GM12878 (cell line): ENCODE measurements around the gene DHRS7B. TPM values are rescaled to one million over a fixed set of nuclear protein-coding genes. Genes with fewer than 3 reads are reported as not detected.

Source experiments
- ATAC-seq: fragments of 200-7000 bp; cut with Tn5 transposase; 3 replicates; pipeline ENCODE4 v1.9.1; 2020; ENCODE audit warnings: mild to moderate bottlenecking, moderate library complexity
- BruUV-seq: library from RNA; stranded (reverse); fragments of 400-500 nt; replicated peaks from 2 replicates; lab custom pipeline; 2021; lab: Mats Ljungman, UMichigan
- CTCF ChIA-PET: fragments of 300-600 bp; sonication (Branson Sonifier 250); formaldehyde crosslinking; extraction: SDS; loops from one replicate; lab custom pipeline; 2021; ENCODE audit warnings: inconsistent platforms; lab: Yijun Ruan, JAX
- POLR2A ChIA-PET: fragments of 350-600 bp; formaldehyde crosslinking; extraction: SDS; loops from one replicate; lab custom pipeline; 2021; ENCODE audit warnings: inconsistent platforms; lab: Charles Lee
- RAD21 ChIA-PET: fragments of 300-600 bp; sonication (Branson Sonifier 250); formaldehyde crosslinking; loops from one replicate; lab custom pipeline; 2023; ENCODE audit warnings: antibody characterized with exemption; ENCODE audit not compliant: unreplicated experiment; lab: Charles Lee
- SMC1A ChIA-PET: fragments of 300-600 bp; sonication (Branson Sonifier 250); formaldehyde crosslinking; loops from one replicate; lab custom pipeline; 2023; ENCODE audit not compliant: unreplicated experiment, uncharacterized antibody; lab: Charles Lee
- DNase-seq: peaks from one replicate; pipeline ENCODE4 v3.0.0-alpha.2; 2011; ENCODE audit warnings: low read depth, low spot score
- FAIRE-seq: peaks from 3 replicates; lab custom pipeline; 2011; peaks lifted over from hg19 to GRCh38; lab: Jason Lieb, UNC
- H2AFZ ChIP-seq: 2 replicates; pipeline ENCODE4 v1.6.0; 2011; ENCODE audit warnings: low read depth, low read length, control low read depth; ENCODE audit not compliant: control insufficient read depth
- H3K27ac ChIP-seq: 2 replicates; pipeline ENCODE4 v1.5.1; 2011; ENCODE audit warnings: control low read depth; ENCODE audit not compliant: control insufficient read depth, insufficient read depth
- H3K27me3 ChIP-seq, 2 experiments: replicated peaks in 1 of 2; 2 replicates each; pipeline versions ENCODE4 v1.6.0 to v1.6.1; 2011; ENCODE audit warnings: low read length in 1 of 2; ENCODE audit not compliant: control insufficient read depth in 2 of 2, insufficient read depth in 2 of 2
- H3K36me3 ChIP-seq, 2 experiments: 2 replicates each; pipeline ENCODE4 v1.5.1; 2011; ENCODE audit warnings: low read length in 1 of 2; ENCODE audit not compliant: control insufficient read depth in 2 of 2, insufficient read depth in 2 of 2
- H3K4me1 ChIP-seq: 2 replicates; pipeline ENCODE4 v1.6.1; 2011; ENCODE audit warnings: mild to moderate bottlenecking, low read length, moderate library complexity, mixed read lengths; ENCODE audit not compliant: control insufficient read depth, insufficient read depth
- H3K4me2 ChIP-seq: 2 replicates; pipeline ENCODE4 v1.6.0; 2011; ENCODE audit warnings: control low read depth; ENCODE audit not compliant: control insufficient read depth, insufficient read depth
- H3K4me3 ChIP-seq: fragments of 200-600 bp; sonication (generic); 2 replicates; pipeline ENCODE4 v1.5.1; 2016
- H3K79me2 ChIP-seq: 2 replicates; pipeline ENCODE4 v1.6.0; 2011; ENCODE audit warnings: low read length; ENCODE audit not compliant: control insufficient read depth, insufficient read depth
- H3K9ac ChIP-seq: 2 replicates; pipeline ENCODE4 v1.8.0; 2011; ENCODE audit warnings: low read length, control low read depth, mixed read lengths; ENCODE audit not compliant: control insufficient read depth, insufficient read depth
- H3K9me3 ChIP-seq: replicated peaks from 3 replicates; pipeline ENCODE4 v1.5.1; 2011; ENCODE audit warnings: mild to moderate bottlenecking, low read length; ENCODE audit not compliant: control insufficient read depth, insufficient read depth
- H4K20me1 ChIP-seq: 2 replicates; pipeline ENCODE4 v1.6.0; 2011; ENCODE audit not compliant: control insufficient read depth, insufficient read depth
- GABPA ChIP-seq: IDR thresholded peaks from 2 replicates; pipeline ENCODE4 v1.6.1; 2014; ENCODE audit warnings: antibody characterized with exemption, low read depth, mild to moderate bottlenecking, inconsistent platforms
- RELA ChIP-seq: fragments of 450-650 bp; IDR thresholded peaks from 2 replicates; pipeline ENCODE4 v1.8.0; 2014; ENCODE audit warnings: borderline replicate concordance; ENCODE audit not compliant: partially characterized antibody
- SKIL ChIP-seq: fragments of 450-650 bp; IDR thresholded peaks from 2 replicates; pipeline ENCODE4 v1.6.1; 2017; ENCODE audit warnings: mild to moderate bottlenecking, low read depth, inconsistent platforms; ENCODE audit not compliant: poor library complexity, severe bottlenecking
- SUZ12 ChIP-seq: fragments of 200-600 bp; sonication (generic); IDR thresholded peaks from one replicate; pipeline ENCODE4 v1.6.1; 2018; ENCODE audit warnings: antibody characterized with exemption, mild to moderate bottlenecking; ENCODE audit not compliant: unreplicated experiment
- WGBS: methylation state at CpG from one replicate; pipeline ENCODE4 v1.1.6; 2016; ENCODE audit warnings: low lambda C conversion rate; ENCODE audit not compliant: insufficient replicate concordance, insufficient coverage; ENCODE audit errors: missing lambda C conversion rate; 5-methylcytosine and 5-hydroxymethylcytosine counted together
- in situ Hi-C: fragments of 300-500 bp; cut with MboI; formaldehyde crosslinking; loops from 9 replicates; pipeline ENCODE4 v1.14.3; 2018; ENCODE audit warnings: mixed read lengths
- intact Hi-C: fragments of 100-400 bp; cut with micrococcal nuclease; formaldehyde crosslinking; loops from one replicate; pipeline ENCODE4 v1.14.2; 2022; ENCODE audit not compliant: unreplicated experiment
- polyA plus RNA-seq, 11 experiments: library from polyadenylated mRNA; depleted of rRNA in 4 of 11; unstranded in 6 of 11; stranded (reverse) in 5 of 11; fragments of >200 nt; fragmentation: Nextera tagmentation in 4 of 11; fragmentation: Illumina TruSeq in 1 of 11; extraction: Ambion mirVana in 4 of 11; extraction: Trizol in 1 of 11; gene quantifications; 1 replicate in 1 of 11; 2 replicates in 10 of 11; pipeline versions ENCODE4 v1.2.1 to v1.2.3, GENCODE V29; 2011 to 2016; ENCODE audit warnings: inconsistent platforms in 2 of 11, missing spikeins in 2 of 11, low read depth in 1 of 11
- total RNA-seq, 4 experiments: library from RNA; depleted of rRNA in 3 of 4; stranded (reverse); fragments of >200 nt in 3 of 4; fragmentation: Illumina TruSeq in 1 of 4; extraction: Trizol in 1 of 4; gene quantifications; 2 replicates each; pipeline versions ENCODE4 v1.2.1 to v1.2.3, GENCODE V29; 2013 to 2021

The DHRS7B gene
- total and polyA plus RNA-seq, 10 of the 15 experiments (the other 5 are each of a cell fraction or from before 2014, with no cell fraction given): 11.1 to 35.6 (median 23.0) TPM

- CTCF ChIA-PET: interaction anchor here (0.7 to 5.6 kb wide), 5 partner anchors 11 to 379 kb away, joined by 3 to 27 read pairs (median 7); no protein-coding TSS in a partner anchor
- H3K4me2 ChIP-seq: no peak overlapping the region
- H4K20me1 ChIP-seq: no peaks in the 10 kb centered on the region
- no peak for TF ChIP-seq SUZ12
- no peak for TF ChIP-seq GABPA
- TF ChIP-seq SKIL: no peak
- no peak for TF ChIP-seq RELA
- RAD21 ChIA-PET: interaction anchor here (0.9 to 3.4 kb wide), 4 partner anchors 10 to 145 kb away, joined by 3 to 14 read pairs (median 6); no protein-coding TSS in a partner anchor
- SMC1A ChIA-PET: interaction anchor here (0.9 to 3.4 kb wide), 5 partner anchors 11 to 146 kb away, joined by 4 to 11 read pairs (median 6); no protein-coding TSS in a partner anchor
- H3K9me3 ChIP-seq: no peaks in the 10 kb centered on the region
- no peaks in the 10 kb centered on the region for H3K27me3 ChIP-seq
- H3K36me3 ChIP-seq: no peaks in the 10 kb centered on the region
- H3K9ac ChIP-seq: no peak overlapping the region
- POLR2A ChIA-PET: no interaction called here
- BruUV-seq: no TSS peak
- H2AFZ ChIP-seq: no peak overlapping the region
- DNase-seq: no peak
- in situ Hi-C loops (no loop called here), intact Hi-C loops (no loop called here)
- no peak for FAIRE-seq
- no peaks in the 10 kb centered on the region; the same call in none of the 2 replicates for H3K4me1 ChIP-seq
- 67% methylated on average over 4 of the region's 4 CpGs for WGBS
- no peak overlapping the region for H3K4me3 ChIP-seq
- peaks cover 15% of the 10 kb centered on the region for H3K79me2 ChIP-seq
- no peak overlapping the region for H3K27ac ChIP-seq
- ATAC-seq: no peak
Measured at GRCh38 chr17:21131137-21131536, 4.4 kb downstream of the DHRS7B start.
